Tibial artery (tissue), 4 donors: ENCODE results near the gene LHX1.

Source experiments
- DNase-seq, 2 donors: peaks; one replicate each; pipeline ENCODE4 v3.0.0-alpha.2; 2019
- H3K27ac ChIP-seq, 2 donors: fragments of 200-600 bp; sonication (generic) in 1 of 2; 1 replicate in 1 of 2; 2 replicates in 1 of 2; pipeline ENCODE4 v1.5.1; 2018 to 2019; ENCODE audit warnings: mild to moderate bottlenecking in 1 of 2
- H3K27me3 ChIP-seq, 2 donors: fragments of 200-600 bp; sonication (generic) in 1 of 2; one replicate each; pipeline versions ENCODE4 v1.5.1 to v1.6.0; 2016 to 2019
- H3K36me3 ChIP-seq, 3 donors: fragments of 200-600 bp; sonication (generic) in 2 of 3; one replicate each; pipeline ENCODE4 v1.5.1; 2016 to 2019; ENCODE audit warnings: mild to moderate bottlenecking in 2 of 3
- H3K4me1 ChIP-seq, 4 donors: fragments of 200-600 bp; sonication (generic) in 2 of 4; 1 replicate in 3 of 4; 2 replicates in 1 of 4; pipeline ENCODE4 v1.5.1; 2016 to 2019
- H3K4me3 ChIP-seq, 2 donors: fragments of 200-600 bp; sonication (generic) in 1 of 2; 1 replicate in 1 of 2; 2 replicates in 1 of 2; pipeline ENCODE4 v1.5.1; 2018 to 2019; ENCODE audit warnings: mild to moderate bottlenecking in 2 of 2
- H3K9me3 ChIP-seq, 3 donors: fragments of 200-600 bp; sonication (generic) in 1 of 3; one replicate each; pipeline ENCODE4 v1.5.1; 2016 to 2019
- CTCF ChIP-seq, 2 experiments: fragments of 200-600 bp in 1 of 2; fragments of 450-650 bp in 1 of 2; IDR thresholded peaks; one replicate each; pipeline ENCODE4 v1.5.1; 2017 to 2019; ENCODE audit warnings: antibody characterized with exemption in 2 of 2, mild to moderate bottlenecking in 1 of 2, moderate library complexity in 1 of 2
- intact Hi-C: fragments of 100-400 bp; cut with DNase I; formaldehyde crosslinking; loops from one replicate; pipeline ENCODE4 v1.15.0; 2023; ENCODE audit warnings: low total_unique reads

Gene LHX1

GRCh38 chr17:36926226-36926625 is 11.0 kb upstream of the LHX1 start:
- peaks cover 0 to 86% of the 10 kb centered on the region in 2 donors for H3K27me3 ChIP-seq
- no peaks in the 10 kb centered on the region for H3K9me3 ChIP-seq
- TF ChIP-seq CTCF (IDR thresholded peaks at IDR 0.05): no peak
- H3K4me1 ChIP-seq: no peaks in the 10 kb centered on the region
- no peak overlapping the region for H3K27ac ChIP-seq
- H3K36me3 ChIP-seq: no peaks in the 10 kb centered on the region
- DNase-seq: no peak
- H3K4me3 ChIP-seq: no peak overlapping the region
- intact Hi-C loops: no loop called here

- no peak overlapping the region for H3K27ac ChIP-seq
- peaks cover 0 to 2% (median under 1%) of the 10 kb centered on the region in 4 donors for H3K4me1 ChIP-seq
- intact Hi-C loops: no loop called here
- no peaks in the 10 kb centered on the region for H3K9me3 ChIP-seq
- TF ChIP-seq CTCF (IDR thresholded peaks at IDR 0.05): no peak
- no peaks in the 10 kb centered on the region for H3K36me3 ChIP-seq
- no peak overlapping the region for H3K4me3 ChIP-seq
- DNase-seq: peak in 1 of 2 donors; percentile 15
- H3K27me3 ChIP-seq: peaks cover 0 to 86% of the 10 kb centered on the region in 2 donors
Observed at GRCh38 chr17:36926701-36927100, 10.6 kb upstream of the LHX1 start.

GRCh38 chr17:36928471-36929345 is 8.6 kb upstream of the LHX1 start:
- Histone ChIP-seq H3K36me3 (no peaks in the 10 kb centered on the region), H3K9me3 (no peaks in the 10 kb centered on the region), H3K4me1 (peaks cover 0 to 22% (median 20%) of the 10 kb centered on the region in 4 donors), H3K27me3 (peaks cover 8 to 87% of the 10 kb centered on the region in 2 donors), H3K4me3 (no peak overlapping the region), H3K27ac (no peak overlapping the region)
- TF ChIP-seq CTCF (IDR thresholded peaks at IDR 0.05): no peak
- intact Hi-C loops: no loop called here
- DNase-seq: no peak

- Histone ChIP-seq H3K4me1 (peaks cover 4 to 35% (median 33%) of the 10 kb centered on the region in 4 donors), H3K4me3 (no peak overlapping the region), H3K27ac (no peak overlapping the region), H3K27me3 (peaks cover 17 to 91% of the 10 kb centered on the region in 2 donors), H3K9me3 (no peaks in the 10 kb centered on the region), H3K36me3 (no peaks in the 10 kb centered on the region)
- intact Hi-C loops: no loop called here
- no peak for DNase-seq
- no peak for TF ChIP-seq CTCF (IDR thresholded peaks at IDR 0.05)
Observed at GRCh38 chr17:36929851-36930582, 7.3 kb upstream of the LHX1 start.

- no peak for TF ChIP-seq CTCF (IDR thresholded peaks at IDR 0.05)
- intact Hi-C loops: no loop called here
- Histone ChIP-seq H3K4me1 (peaks cover 4 to 40% (median 38%) of the 10 kb centered on the region in 4 donors), H3K4me3 (no peak overlapping the region), H3K27me3 (peaks cover 22 to 91% of the 10 kb centered on the region in 2 donors), H3K36me3 (no peaks in the 10 kb centered on the region), H3K27ac (no peak overlapping the region), H3K9me3 (no peaks in the 10 kb centered on the region)
- no peak for DNase-seq
Observed at GRCh38 chr17:36930583-36930900, 6.7 kb upstream of the LHX1 start.
